ENCODE data around the gene ACADVL. TPM values are rescaled to one million over a fixed set of nuclear protein-coding genes. Genes with fewer than 3 reads are reported as not detected.

Gene ACADVL
- total RNA-seq, 2 experiments from 2014 or later = 364 to 370 TPM

DNA sequence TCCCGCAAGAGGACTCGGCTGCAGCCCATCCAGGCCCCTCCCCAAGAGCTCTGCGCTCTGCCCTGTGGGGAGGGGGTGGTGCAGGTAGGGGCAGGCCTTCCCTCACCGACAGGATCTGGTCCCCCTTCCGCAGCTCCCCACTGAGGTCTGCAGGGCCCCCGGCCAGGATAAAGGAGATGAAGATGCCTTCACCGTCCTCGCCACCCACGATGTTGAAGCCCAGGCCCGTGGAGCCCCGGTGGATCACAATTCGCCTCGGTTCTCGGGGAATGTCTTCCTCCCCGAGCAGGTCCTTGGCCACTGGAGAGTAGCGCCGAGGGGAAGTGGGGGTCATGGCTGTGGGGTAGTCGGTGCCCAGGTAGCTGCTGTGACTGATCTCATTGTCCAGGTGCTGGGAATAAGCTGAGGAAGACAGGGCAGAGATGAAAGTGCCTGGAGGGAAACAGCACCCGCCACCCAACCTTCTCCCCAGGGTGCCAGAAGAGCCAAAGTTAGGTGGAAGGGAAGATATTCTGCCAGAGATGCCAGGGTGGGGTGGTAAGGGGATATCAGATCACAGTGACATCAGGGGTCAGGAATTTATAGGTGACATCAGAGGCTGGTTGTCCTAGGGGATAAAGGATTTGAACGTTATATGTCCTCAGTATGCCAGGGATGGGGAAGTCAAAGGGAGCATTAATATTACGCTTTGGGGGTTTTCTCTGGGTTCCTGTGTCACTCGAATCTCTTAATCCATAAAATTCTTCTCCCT is 22.9 kb upstream of the ACADVL start:
- ChIA-PET CTCF (interaction anchor here (0.6 to 1.5 kb wide), 2 partner anchors 18 to 19 kb away, joined by 4 to 5 read pairs; no protein-coding TSS in a partner anchor), POLR2A (no interaction called here)
- no peak overlapping the region for H3K27ac Mint-ChIP-seq
- no peak overlapping the region for H3K4me3 Mint-ChIP-seq
- no peaks in the 10 kb centered on the region for H3K9me3 Mint-ChIP-seq
- no peaks in the 10 kb centered on the region for H3K36me3 Mint-ChIP-seq (ENCODE audit: low read depth)
- no peaks in the 10 kb centered on the region for H3K4me1 Mint-ChIP-seq
- no peak for DNase-seq
- no peaks in the 10 kb centered on the region for H3K27me3 Mint-ChIP-seq

DNA sequence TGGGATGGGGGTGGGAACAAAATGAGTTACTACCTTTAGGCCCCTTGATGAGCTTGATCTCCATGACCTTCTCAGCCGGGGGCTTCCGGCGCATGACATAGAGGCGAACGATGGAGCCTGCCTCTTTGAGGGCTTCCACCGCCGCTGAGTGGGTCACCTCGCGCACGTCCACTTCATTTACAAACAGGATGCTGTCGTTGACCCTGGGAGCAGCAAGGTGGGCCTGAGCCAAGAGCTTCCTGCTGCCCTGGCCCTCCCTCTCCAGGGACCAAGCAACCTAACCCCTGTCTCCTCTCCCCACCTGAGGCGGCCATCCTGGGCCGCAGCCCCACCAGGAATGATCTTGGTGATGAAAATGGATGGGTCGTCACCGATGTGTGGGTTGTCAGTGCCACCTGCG is 16.3 kb upstream of the ACADVL start:
- no peaks in the 10 kb centered on the region for H3K9me3 Mint-ChIP-seq
- H3K4me3 Mint-ChIP-seq = no peak overlapping the region
- H3K27ac Mint-ChIP-seq = no peak overlapping the region
- H3K36me3 Mint-ChIP-seq (ENCODE audit: low read depth) = no peaks in the 10 kb centered on the region
- POLR2A ChIA-PET = no interaction called here
- peaks cover 32% of the 10 kb centered on the region for H3K4me1 Mint-ChIP-seq
- peaks cover under 1% of the 10 kb centered on the region for H3K27me3 Mint-ChIP-seq
- no peak for DNase-seq
- CTCF ChIA-PET = interaction anchor here (1.1 kb wide), 1 partner anchor 16 kb away, joined by 3 read pairs; the partner anchor contains the start of gene DLG4

DNA sequence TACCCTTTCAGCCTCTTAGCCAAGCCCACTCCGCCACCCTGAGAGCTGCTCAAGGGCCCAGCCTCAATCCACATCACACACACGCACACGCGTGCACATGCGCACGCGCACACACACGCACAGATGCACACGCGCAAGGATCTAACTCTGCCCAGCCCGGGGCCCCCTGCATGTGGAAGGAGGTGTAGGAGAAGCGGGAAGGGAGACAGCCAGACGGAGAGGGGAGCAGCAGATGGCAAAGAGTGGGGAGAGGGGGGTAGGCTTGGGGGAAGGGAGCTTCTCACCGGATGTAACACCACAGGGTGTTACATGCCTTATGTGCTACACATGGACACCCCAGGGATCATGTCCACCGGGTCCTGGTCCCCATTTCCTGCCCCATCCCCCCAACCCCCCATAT is 15.4 kb upstream of the ACADVL start:
- ChIA-PET POLR2A (no interaction called here), CTCF (interaction anchor here (1.1 kb wide), 1 partner anchor 17 kb away, joined by 3 read pairs; no protein-coding TSS in a partner anchor)
- H3K36me3 Mint-ChIP-seq (ENCODE audit: low read depth) = no peaks in the 10 kb centered on the region
- H3K4me1 Mint-ChIP-seq = peaks cover 32% of the 10 kb centered on the region
- peaks cover 4% of the 10 kb centered on the region for H3K27me3 Mint-ChIP-seq
- H3K4me3 Mint-ChIP-seq = peak overlapping the region; percentile 70
- no peaks in the 10 kb centered on the region for H3K9me3 Mint-ChIP-seq
- DNase-seq = peak; percentile 31
- H3K27ac Mint-ChIP-seq = peak overlapping the region; percentile 76

DNA sequence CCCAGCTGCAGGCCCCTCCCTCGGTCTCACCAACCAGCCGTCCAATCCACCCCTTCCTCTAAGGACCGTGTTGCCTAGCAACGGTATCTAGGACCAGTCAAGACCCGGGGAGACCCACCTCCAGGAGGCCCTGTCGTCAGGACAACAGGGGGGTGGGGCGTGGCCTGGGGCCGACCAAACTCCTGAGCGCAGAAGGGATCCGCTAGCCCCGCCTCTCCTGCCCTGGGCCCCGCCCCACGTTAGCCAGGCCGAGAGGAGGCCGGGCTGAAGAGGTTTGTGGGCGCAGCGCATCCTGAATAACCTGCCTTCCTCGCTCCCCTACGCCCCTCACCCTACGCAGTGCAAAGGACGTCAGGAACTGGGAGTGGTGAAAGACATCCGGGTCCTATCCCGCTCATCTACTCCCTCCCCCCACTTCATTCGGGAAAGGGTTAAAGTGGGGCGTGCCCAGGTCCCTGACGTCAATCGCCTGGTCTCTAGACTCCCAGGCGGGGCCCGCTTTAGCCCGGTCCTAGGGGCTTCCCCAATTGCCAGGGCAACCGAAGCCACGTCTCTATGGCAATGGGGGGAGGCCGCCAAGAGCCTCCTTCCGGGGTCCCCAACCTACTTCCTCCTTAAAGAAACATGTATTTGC is 14.8 kb upstream of the ACADVL start:
- POLR2A ChIA-PET = no interaction called here
- CTCF ChIA-PET = interaction anchor here (1.1 kb wide), 1 partner anchor 16 kb away, joined by 3 read pairs; no protein-coding TSS in a partner anchor
- Mint-ChIP-seq H3K9me3 (no peaks in the 10 kb centered on the region), H3K36me3 (ENCODE audit: low read depth) (no peaks in the 10 kb centered on the region), H3K27ac (peak overlapping the region; percentile 76), H3K4me3 (peak overlapping the region; percentile 70), H3K4me1 (peaks cover 32% of the 10 kb centered on the region), H3K27me3 (peaks cover 6% of the 10 kb centered on the region)
- DNase-seq = peak; percentile 93

DNA sequence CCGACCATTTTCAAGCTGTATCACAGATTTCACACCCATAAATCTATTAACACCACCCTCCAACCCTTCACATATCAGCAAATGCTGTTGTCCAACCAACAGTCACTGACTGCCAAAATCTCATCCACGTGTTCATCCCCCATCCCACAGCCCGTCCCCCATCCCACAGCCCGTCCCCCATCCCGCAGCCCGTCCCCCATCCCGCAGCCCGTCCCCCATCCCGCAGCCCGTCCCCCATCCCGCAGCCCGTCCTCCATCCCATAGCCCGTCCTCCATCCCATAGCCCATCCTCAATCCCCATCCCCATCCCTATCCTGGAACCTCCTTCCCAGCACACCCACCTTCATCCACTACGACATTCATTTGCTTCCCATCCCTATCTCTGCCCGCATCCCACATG is 14.2 kb upstream of the ACADVL start:
- ChIA-PET POLR2A (interaction anchor here (1.0 to 1.5 kb wide), 2 partner anchors 160 to 170 kb away, joined by 3 read pairs; partner anchors contain the start of gene SLC16A13), CTCF (interaction anchor here (0.8 kb wide), 1 partner anchor 15 kb away, joined by 5 read pairs; no protein-coding TSS in a partner anchor)
- H3K36me3 Mint-ChIP-seq (ENCODE audit: low read depth) = no peaks in the 10 kb centered on the region
- peaks cover 11% of the 10 kb centered on the region for H3K27me3 Mint-ChIP-seq
- no peaks in the 10 kb centered on the region for H3K9me3 Mint-ChIP-seq
- peak overlapping the region; percentile 70 for H3K4me3 Mint-ChIP-seq
- peak overlapping the region; percentile 76 for H3K27ac Mint-ChIP-seq
- peaks cover 32% of the 10 kb centered on the region for H3K4me1 Mint-ChIP-seq
- DNase-seq = no peak

DNA sequence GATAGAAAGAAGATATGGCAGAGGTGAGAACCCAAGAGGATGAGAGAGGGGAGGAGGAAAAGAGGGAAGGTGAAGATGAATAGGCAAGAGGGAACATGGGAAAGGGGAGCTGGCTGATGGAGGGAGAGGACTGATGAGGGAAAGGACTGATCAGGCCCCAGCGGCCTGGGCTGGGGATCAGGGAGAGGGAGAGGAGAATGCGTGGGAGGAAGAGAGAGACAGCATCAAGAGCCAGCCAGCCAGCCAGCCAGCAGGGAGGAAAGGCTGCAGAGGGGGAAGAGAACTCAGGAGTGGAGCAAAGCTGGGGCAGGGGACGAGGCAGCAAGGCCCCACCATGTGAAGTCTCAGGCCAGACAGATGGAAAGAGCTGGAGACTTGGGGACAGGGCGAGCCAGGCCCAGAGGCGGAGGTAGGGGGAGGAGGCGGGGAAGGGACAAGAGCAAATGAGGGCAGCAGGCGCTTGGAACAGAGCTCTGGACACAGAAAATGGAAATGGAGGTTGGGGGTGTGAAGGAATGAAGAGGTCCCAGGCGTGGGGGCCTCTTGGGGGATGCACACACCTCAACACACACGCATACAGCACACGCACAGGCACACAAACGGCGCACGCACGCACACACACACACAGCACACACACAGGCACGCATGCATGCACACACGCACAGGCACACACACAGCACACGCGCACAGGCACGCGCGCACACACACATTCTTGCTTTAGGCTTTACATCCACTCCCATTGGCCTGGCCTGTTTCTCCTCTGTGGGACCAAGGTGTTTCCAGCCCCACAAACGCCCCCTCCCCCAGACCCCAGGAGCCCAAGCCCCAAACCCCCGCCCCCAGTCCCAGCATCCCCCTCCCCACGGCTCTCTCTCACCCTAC is 12.4 kb upstream of the ACADVL start:
- DNase-seq = no peak
- H3K4me1 Mint-ChIP-seq = peaks cover 32% of the 10 kb centered on the region
- H3K27ac Mint-ChIP-seq = peak overlapping the region; percentile 16
- no peaks in the 10 kb centered on the region for H3K36me3 Mint-ChIP-seq (ENCODE audit: low read depth)
- POLR2A ChIA-PET = interaction anchor here (1.3 kb wide), 1 partner anchor 30 kb away, joined by 4 read pairs; no protein-coding TSS in a partner anchor
- no peak overlapping the region for H3K4me3 Mint-ChIP-seq
- no peaks in the 10 kb centered on the region for H3K9me3 Mint-ChIP-seq
- H3K27me3 Mint-ChIP-seq = peaks cover 17% of the 10 kb centered on the region
- CTCF ChIA-PET = no interaction called here

DNA sequence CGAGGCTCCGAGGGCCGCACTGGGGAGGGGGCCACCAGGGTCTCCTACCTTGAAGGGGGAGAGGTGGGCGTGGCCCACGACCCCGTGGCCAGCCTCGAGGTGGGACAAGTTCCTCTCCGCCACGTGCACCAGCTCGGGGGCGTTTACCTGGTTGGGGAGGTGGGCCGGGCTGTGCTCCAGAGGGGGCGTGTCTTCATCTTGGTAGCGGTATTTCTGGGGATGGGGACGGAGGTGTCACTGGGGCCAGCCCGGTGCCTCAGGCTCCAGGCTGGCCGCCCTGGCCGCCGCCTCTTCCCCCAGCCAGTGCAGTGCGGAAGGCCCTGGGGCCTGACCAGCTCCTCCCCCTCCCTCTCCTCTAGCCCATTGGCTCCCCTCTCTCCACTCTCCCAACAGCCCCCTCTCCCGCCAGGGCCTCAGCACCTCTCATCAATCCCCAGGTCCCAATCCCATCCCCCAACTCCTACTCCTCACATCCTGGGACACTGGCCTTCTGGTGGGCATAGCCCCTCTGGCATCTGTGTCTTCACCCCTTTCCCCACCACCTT is 11.6 kb upstream of the ACADVL start:
- no peak overlapping the region for H3K27ac Mint-ChIP-seq
- H3K27me3 Mint-ChIP-seq = peaks cover 18% of the 10 kb centered on the region
- DNase-seq = no peak
- no peak overlapping the region for H3K4me3 Mint-ChIP-seq
- ChIA-PET POLR2A (interaction anchor here (1.3 to 2.1 kb wide), 2 partner anchors 12 to 31 kb away, joined by 4 to 8 read pairs; partner anchors contain the start of genes ACADVL and DLG4), CTCF (no interaction called here)
- no peaks in the 10 kb centered on the region for H3K9me3 Mint-ChIP-seq
- no peaks in the 10 kb centered on the region for H3K36me3 Mint-ChIP-seq (ENCODE audit: low read depth)
- H3K4me1 Mint-ChIP-seq = peaks cover 29% of the 10 kb centered on the region

DNA sequence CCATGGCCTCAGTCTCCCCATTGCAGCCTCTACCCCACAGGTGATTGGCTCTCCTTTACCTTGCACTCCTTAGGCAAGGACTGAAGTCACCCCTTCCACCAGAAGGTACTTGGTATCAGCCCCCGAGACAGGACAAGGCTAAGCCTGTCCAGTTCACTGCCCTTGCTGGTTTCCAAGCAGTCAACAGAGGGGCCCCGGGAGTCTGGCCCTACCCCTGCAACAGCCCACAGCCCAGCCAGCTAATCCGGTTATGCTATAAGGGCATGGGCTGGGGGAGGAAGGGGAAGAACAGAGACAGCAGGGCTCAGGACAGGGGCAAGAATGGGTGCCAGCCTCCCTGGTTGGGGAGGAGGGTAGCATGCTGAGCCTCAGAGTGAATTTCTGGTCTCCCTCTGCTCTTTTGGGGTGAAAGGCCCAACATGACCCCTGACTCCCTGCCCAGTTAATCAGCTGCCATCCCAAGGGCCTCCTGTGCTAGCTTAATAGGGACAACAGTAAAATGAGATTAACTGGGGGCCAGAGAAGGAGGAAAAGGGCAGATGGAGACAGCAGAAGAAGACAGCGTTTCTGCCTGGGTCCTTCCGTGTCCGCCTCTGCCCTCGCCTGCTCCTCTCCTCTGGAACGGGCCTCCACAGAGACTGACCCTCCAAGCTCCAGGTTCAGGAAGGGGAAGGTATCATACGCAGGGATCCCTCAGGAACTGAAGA is 10.8 kb upstream of the ACADVL start:
- POLR2A ChIA-PET = interaction anchor here (2.1 kb wide), 1 partner anchor 11 kb away, joined by 8 read pairs; the partner anchor contains the start of genes ACADVL and DLG4
- DNase-seq = no peak
- no peaks in the 10 kb centered on the region for H3K9me3 Mint-ChIP-seq
- H3K27me3 Mint-ChIP-seq = peaks cover 22% of the 10 kb centered on the region
- no peak overlapping the region for H3K27ac Mint-ChIP-seq
- CTCF ChIA-PET = no interaction called here
- H3K36me3 Mint-ChIP-seq (ENCODE audit: low read depth) = no peaks in the 10 kb centered on the region
- peaks cover 32% of the 10 kb centered on the region for H3K4me1 Mint-ChIP-seq
- H3K4me3 Mint-ChIP-seq = no peak overlapping the region

DNA sequence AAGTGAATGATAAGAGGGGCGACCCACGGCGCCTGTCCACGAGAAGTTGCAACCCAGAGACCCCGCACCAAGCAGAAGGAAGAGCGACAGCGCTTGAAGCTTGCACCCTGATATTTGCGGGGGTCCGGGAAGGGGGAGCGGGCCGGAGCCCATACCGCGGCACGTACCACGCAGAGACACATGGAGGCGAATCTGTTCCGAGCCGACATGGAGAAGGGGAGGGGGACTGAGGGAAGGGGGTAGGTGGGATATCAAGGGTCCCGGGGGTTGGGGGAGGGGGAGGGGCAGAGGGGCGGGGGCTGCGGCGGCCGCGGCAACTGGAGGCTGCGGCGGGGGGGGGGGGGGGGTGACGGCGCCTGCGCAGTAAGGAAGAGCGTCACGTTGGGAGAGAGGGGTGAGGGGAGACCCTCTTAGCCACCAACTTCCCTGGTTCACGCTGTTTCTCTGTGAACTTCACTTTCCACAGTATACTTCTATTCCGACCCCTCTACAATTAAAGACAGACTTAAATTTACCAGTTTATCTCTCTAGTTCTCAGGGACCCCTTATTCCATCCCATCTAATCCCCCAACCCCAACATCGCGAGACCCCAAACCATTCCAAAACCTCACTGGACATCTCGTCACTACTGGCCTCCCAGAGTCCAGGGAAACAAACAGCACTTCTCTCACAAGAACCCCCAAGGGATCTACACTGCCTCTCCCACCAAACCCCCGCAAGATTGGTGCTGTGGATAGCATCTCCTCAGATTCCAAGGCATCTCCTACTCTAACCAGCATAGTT is 8.1 kb upstream of the ACADVL start:
- peaks cover 32% of the 10 kb centered on the region for H3K4me1 Mint-ChIP-seq
- ChIA-PET CTCF (no interaction called here), POLR2A (no interaction called here)
- no peak for DNase-seq
- H3K4me3 Mint-ChIP-seq = no peak overlapping the region
- H3K9me3 Mint-ChIP-seq = no peaks in the 10 kb centered on the region
- no peaks in the 10 kb centered on the region for H3K36me3 Mint-ChIP-seq (ENCODE audit: low read depth)
- H3K27me3 Mint-ChIP-seq = peaks cover 22% of the 10 kb centered on the region
- H3K27ac Mint-ChIP-seq = no peak overlapping the region

DNA sequence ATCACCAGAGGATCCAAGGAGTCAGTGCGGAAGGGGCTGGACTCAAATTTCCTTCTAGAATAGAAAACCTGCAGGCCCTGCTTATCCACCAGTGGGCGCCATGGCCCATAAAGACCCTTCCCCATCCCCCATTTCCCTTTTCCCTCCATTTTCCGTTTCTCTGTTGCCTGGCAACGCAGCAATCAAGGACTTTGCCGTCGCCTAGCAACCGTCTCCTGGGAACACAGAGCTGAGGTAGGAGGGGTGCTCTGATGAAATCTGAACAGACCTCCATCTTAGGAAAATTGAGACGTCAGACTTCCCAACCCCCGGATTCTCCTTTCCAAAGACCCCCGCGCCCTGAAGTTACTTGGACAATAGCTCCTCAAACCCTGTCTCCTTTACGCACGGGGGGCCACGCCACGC is 5.8 kb upstream of the ACADVL start:
- CTCF ChIA-PET = interaction anchor here (1.0 to 2.1 kb wide), 4 partner anchors 24 to 178 kb away, joined by 3 to 13 read pairs (median 3); partner anchors contain the start of genes NEURL4 and SLC16A13
- H3K9me3 Mint-ChIP-seq = no peaks in the 10 kb centered on the region
- H3K4me1 Mint-ChIP-seq = peaks cover 42% of the 10 kb centered on the region
- H3K36me3 Mint-ChIP-seq (ENCODE audit: low read depth) = no peaks in the 10 kb centered on the region
- POLR2A ChIA-PET = interaction anchor here (1.1 to 1.5 kb wide), 7 partner anchors 11 to 178 kb away, joined by 3 to 6 read pairs (median 5); partner anchors contain the start of gene SLC16A13
- peak overlapping the region; percentile 82 for H3K4me3 Mint-ChIP-seq
- peaks cover 21% of the 10 kb centered on the region for H3K27me3 Mint-ChIP-seq
- H3K27ac Mint-ChIP-seq = peak overlapping the region; percentile 81
- DNase-seq = no peak
